GM10266 (cell line): Measurements from ENCODE around the gene CER1.

Experiments used
- DNase-seq: peaks from one replicate; pipeline ENCODE4 v3.0.0; 2012; ENCODE audit errors: extremely low spot score
- TF ChIP-seq, protein P1 (sequence below): IDR thresholded peaks from 2 replicates; pipeline ENCODE4 v1.5.1; 2012; ENCODE audit warnings: mild to moderate bottlenecking, low read depth; ENCODE audit not compliant: control insufficient read depth, insufficient read depth; ENCODE audit errors: missing control alignments

Gene CER1

DNA sequence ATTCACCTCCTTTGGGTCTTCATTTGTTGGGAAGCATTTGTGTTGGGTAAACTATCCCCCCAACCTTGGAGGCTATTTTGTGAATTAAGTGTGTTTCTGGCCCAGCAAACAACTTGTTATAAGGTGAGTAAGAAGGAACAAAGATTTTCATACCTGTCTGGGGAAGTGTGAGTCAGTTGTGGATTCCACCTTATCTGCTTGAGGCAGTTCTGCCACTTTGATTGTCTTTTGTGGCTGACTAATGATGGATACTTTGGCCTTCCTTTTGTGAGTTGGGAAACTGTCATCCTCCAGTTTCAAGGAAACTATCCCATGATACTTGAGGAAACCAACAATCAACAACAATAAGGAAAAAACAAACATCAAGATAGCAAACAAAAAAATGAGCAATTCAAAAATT lies 24.6 kb upstream of the CER1 start:
- TF ChIP-seq, protein P1, sequence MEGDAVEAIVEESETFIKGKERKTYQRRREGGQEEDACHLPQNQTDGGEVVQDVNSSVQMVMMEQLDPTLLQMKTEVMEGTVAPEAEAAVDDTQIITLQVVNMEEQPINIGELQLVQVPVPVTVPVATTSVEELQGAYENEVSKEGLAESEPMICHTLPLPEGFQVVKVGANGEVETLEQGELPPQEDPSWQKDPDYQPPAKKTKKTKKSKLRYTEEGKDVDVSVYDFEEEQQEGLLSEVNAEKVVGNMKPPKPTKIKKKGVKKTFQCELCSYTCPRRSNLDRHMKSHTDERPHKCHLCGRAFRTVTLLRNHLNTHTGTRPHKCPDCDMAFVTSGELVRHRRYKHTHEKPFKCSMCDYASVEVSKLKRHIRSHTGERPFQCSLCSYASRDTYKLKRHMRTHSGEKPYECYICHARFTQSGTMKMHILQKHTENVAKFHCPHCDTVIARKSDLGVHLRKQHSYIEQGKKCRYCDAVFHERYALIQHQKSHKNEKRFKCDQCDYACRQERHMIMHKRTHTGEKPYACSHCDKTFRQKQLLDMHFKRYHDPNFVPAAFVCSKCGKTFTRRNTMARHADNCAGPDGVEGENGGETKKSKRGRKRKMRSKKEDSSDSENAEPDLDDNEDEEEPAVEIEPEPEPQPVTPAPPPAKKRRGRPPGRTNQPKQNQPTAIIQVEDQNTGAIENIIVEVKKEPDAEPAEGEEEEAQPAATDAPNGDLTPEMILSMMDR, result no peak
- no peak for DNase-seq

DNA sequence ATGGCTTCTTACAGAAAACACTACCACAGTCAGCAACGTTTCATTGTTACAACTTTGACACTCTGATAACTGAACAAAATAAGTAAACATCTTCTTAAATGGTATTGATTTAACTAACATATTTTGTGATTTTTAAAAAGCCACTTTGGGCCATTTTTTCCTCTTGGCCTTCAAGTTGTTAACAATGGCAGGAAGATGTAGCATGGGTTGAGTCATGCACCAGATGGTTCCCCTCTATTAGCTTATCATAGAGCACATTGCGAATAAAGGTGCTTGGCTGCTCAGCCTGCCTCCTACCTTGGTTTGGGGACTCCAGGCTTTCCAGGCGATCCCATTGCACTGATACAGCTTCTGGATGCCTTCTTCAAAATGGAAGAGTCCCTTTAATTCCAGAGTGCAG lies 24.1 kb upstream of the CER1 start:
- TF ChIP-seq, protein P1, result no peak
- DNase-seq, result no peak

DNA sequence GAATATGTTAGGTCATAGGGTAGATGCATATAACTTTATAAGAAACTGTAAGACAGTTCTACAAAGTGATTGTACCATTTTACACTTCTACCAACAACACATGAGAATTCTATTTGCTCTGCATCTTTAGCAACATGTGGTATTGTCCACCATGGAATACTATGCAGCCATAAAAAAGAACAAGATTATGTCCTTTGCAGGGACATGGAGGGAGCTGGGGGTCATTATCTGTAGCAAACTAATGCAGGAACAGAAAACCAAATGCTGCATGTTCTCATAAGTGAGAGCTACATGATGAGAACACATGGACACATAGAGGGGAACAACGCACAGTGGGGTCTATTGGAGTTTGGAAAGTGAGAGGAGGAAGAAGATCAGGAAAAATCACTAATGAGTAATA lies 22.2 kb upstream of the CER1 start:
- TF ChIP-seq, protein P1, result no peak

DNA sequence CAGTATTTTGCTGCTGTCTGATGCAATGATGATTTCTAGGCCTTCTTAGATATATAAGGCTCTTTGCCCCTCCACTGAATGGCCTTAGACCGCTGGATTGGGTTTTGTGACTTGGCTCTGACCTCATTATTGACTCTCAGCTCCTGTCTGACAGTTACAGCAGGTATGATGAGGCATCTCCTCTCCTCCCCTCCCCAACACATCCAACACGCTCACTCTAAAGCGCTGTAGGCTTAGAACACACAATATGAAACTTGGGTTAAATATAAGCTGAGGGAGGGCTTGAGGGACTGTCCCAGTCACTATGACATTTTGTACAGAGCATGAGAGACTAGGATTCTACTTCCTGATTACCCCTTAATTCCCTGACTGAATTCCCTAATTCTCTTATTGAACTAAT lies 18.8 kb upstream of the CER1 start:
- DNase-seq, result no peak
- TF ChIP-seq, protein P1, result no peak

More for the DNA sequence above, 22.2 kb upstream of the CER1 start:
- DNase-seq, result no peak

DNA sequence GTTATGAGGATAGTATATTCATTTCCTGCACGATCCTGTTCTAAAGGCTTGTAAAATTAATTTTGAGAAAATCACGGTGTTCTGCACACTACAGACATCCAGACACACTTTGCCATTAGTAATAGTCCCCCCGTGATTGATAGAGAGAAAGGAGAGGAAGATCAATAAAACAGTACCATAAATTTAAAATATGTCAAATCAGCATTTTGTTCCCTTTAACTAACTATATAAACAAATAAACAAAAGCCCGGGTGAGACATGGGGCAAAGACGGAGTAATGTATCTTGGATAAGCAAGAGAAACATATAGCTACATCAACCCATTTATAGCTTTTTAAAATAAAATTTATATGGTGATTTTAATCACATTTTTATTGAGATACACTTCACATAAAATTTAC lies 10.6 kb upstream of the CER1 start:
- TF ChIP-seq, protein P1, result no peak
- DNase-seq, result no peak

DNA sequence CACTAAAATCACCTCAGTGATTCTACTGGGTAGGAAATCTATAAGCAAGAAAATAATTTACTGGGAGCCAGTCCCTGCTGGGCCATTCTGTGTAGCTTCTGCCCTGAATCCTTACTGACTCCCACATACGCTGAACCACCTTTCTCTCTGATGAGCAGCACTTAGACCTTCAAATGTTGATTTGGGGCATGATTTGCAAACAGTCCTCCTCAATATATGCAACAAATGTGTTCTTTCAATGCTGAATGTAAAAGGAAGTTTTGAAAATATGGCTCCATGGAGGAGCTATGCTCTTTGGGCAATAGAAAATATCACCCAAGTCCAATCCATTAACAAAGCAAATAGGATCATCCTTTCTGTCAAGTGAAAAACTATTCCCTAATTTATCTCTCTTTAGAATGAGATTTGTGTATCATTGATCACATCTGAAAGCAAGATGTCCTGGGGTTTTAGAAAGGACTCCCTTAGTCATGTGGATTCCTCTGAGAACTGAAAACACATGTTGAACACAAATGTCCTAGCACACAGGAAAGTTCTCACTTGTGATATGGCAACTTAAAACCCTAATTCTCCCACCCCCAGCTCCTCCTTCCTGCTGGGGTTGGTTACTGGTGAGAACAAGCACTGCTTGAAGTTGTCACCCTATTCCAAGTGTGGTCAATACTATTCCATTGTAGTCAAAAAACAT lies 8.9 kb upstream of the CER1 start:
- no peak for DNase-seq
- TF ChIP-seq, protein P1, result no peak

DNA sequence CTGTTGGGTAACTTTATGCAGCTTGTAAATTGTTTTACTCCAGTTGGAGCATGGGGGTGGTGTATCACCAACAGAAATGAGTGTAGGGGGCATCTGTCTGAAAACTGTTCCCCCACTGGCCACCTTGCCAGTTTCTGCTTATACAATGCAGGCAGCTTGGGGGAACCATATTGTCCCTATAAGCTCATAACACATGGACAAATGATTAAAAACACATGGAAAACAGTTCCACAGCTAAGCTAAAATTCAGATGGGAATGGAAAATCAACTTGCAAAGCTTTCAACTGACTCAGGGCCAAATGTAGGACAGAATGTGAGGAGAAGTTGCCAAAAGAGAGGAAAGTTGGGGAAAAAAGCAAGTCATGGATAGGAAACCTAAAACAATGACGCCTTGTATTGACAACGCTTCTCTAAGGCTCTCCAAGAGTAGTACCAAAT lies 7.9 kb upstream of the CER1 start:
- DNase-seq, result no peak
- TF ChIP-seq, protein P1, result no peak
